HepG2 (cell line): Measurements from ENCODE around the gene HCFC1. TPM values are rescaled to one million over a fixed set of nuclear protein-coding genes. Genes with fewer than 3 reads are reported as not detected.

ENCODE experiments used
- ATAC-seq: fragments of 200-7000 bp; cut with Tn5 transposase; 3 replicates; pipeline ENCODE4 v1.9.1; 2020; ENCODE audit warnings: mild to moderate bottlenecking, moderate library complexity
- BruUV-seq: library from RNA; stranded (reverse); fragments of 400-500 nt; replicated peaks from 2 replicates; lab custom pipeline; 2021; lab: Mats Ljungman, UMichigan
- CTCF ChIA-PET: fragments of 300-600 bp; formaldehyde crosslinking; extraction: SDS; loops from one replicate; lab custom pipeline; 2021; ENCODE audit warnings: low total read pairs, inconsistent platforms, low intra/inter-chr PET ratio; lab: Yijun Ruan, JAX
- POLR2A ChIA-PET: fragments of 350-600 bp; sonication (Branson Sonifier 250); formaldehyde crosslinking; loops from one replicate; lab custom pipeline; 2020; ENCODE audit warnings: antibody characterized with exemption, inconsistent platforms; lab: Yijun Ruan, JAX
- DNase-seq: peaks from one replicate; pipeline ENCODE4 v3.0.0-alpha.2; 2015; ENCODE audit warnings: low spot score
- FAIRE-seq: peaks from 3 replicates; lab custom pipeline; 2011; peaks lifted over from hg19 to GRCh38; lab: Jason Lieb, UNC
- H2AFZ ChIP-seq: one replicate; pipeline ENCODE4 v1.6.1; 2011; ENCODE audit warnings: low read length, inconsistent platforms
- H3K27ac ChIP-seq: fragments of 300-600 bp; 3 replicates; pipeline ENCODE4 v1.8.0; 2011; ENCODE audit warnings: mixed run types, mild to moderate bottlenecking, mixed read lengths, low read length, inconsistent platforms; ENCODE audit not compliant: insufficient read depth; ENCODE audit errors: extremely low read length
- H3K27me3 ChIP-seq, 2 experiments: fragments of 200-600 bp in 1 of 2; 2 replicates in 1 of 2; 3 replicates in 1 of 2; pipeline versions ENCODE4 v1.6.0 to v1.8.0; 2011; ENCODE audit warnings: low read length in 2 of 2, mild to moderate bottlenecking in 2 of 2, moderate library complexity in 2 of 2, inconsistent platforms in 1 of 2; ENCODE audit not compliant: insufficient read depth in 2 of 2, control insufficient read depth in 1 of 2
- H3K36me3 ChIP-seq, 2 experiments: fragments of 200-600 bp in 1 of 2; replicated peaks in 1 of 2; 2 replicates in 1 of 2; 3 replicates in 1 of 2; pipeline versions ENCODE4 v1.5.1 to v1.8.0; 2011; ENCODE audit warnings: low read length in 2 of 2, inconsistent platforms in 1 of 2; ENCODE audit not compliant: insufficient read depth in 2 of 2, control insufficient read depth in 1 of 2
- H3K4me1 ChIP-seq: 2 replicates; pipeline ENCODE4 v1.5.1; 2012; ENCODE audit warnings: low read length, inconsistent platforms; ENCODE audit not compliant: insufficient read depth
- H3K4me2 ChIP-seq: 2 replicates; pipeline ENCODE4 v1.6.0; 2011; ENCODE audit warnings: low read depth, low read length, inconsistent platforms
- H3K4me3 ChIP-seq, 3 experiments: fragments of 200-600 bp in 1 of 3; sonication (generic), shearing (Covaris generic) in 1 of 3; replicated peaks in 1 of 3; 2 replicates each; pipeline ENCODE4 v1.5.1; 2011 to 2016; ENCODE audit warnings: low read length in 3 of 3, inconsistent platforms in 2 of 3, low read depth in 2 of 3, mild to moderate bottlenecking in 2 of 3, control low read depth in 1 of 3, mixed read lengths in 1 of 3; ENCODE audit not compliant: insufficient read depth in 1 of 3
- H3K79me2 ChIP-seq: one replicate; pipeline ENCODE4 v1.6.1; 2011; ENCODE audit warnings: low read length, inconsistent platforms; ENCODE audit not compliant: insufficient read depth
- H3K9ac ChIP-seq: 2 replicates; pipeline ENCODE4 v1.6.0; 2011; ENCODE audit warnings: mild to moderate bottlenecking, low read depth, low read length, inconsistent platforms; ENCODE audit not compliant: insufficient read depth
- H3K9me3 ChIP-seq: 2 replicates; pipeline ENCODE4 v1.5.1; 2012; ENCODE audit warnings: mild to moderate bottlenecking, low read length
- H4K20me1 ChIP-seq: 2 replicates; pipeline ENCODE4 v1.6.0; 2011; ENCODE audit warnings: inconsistent platforms, mild to moderate bottlenecking, low read length, moderate library complexity; ENCODE audit not compliant: insufficient read depth
- ARID2 ChIP-seq: sonication (generic); formaldehyde crosslinking; IDR thresholded peaks from 2 replicates; pipeline ENCODE4 v1.8.1; 2022; ENCODE audit warnings: mild to moderate bottlenecking, missing genetic modification reagents, borderline replicate concordance
- FOXK1 ChIP-seq: sonication (generic); formaldehyde crosslinking; IDR thresholded peaks from 2 replicates; pipeline ENCODE4 v1.4.0; 2020; ENCODE audit warnings: low read depth, missing genetic modification reagents, borderline replicate concordance
- HDAC1 ChIP-seq: sonication (generic); formaldehyde crosslinking; IDR thresholded peaks from 2 replicates; pipeline ENCODE4 v1.5.1; 2020; ENCODE audit warnings: mild to moderate bottlenecking, missing genetic modification reagents
- HNRNPK ChIP-seq: fragments of 200-400 bp; formaldehyde crosslinking; IDR thresholded peaks from 2 replicates; pipeline ENCODE4 v1.6.1; 2018; ENCODE audit warnings: low read length, low read depth, moderate library complexity, mild to moderate bottlenecking; ENCODE audit not compliant: poor library complexity, severe bottlenecking
- HOXA3 ChIP-seq: sonication (generic); formaldehyde crosslinking; IDR thresholded peaks from 2 replicates; pipeline ENCODE4 v1.5.0; 2020; ENCODE audit warnings: missing genetic modification reagents
- KLF12 ChIP-seq: sonication (generic); formaldehyde crosslinking; IDR thresholded peaks from 2 replicates; pipeline ENCODE4 v1.4.0; 2020; ENCODE audit warnings: missing genetic modification reagents, borderline replicate concordance
- MXD1 ChIP-seq: sonication (generic); formaldehyde crosslinking; IDR thresholded peaks from 2 replicates; pipeline ENCODE4 v1.4.0; 2020; ENCODE audit warnings: mild to moderate bottlenecking, missing genetic modification reagents
- NBN ChIP-seq: fragments of 450-650 bp; conservative IDR thresholded peaks from 2 replicates; pipeline ENCODE4 v1.6.1; 2017
- PAXIP1 ChIP-seq: sonication (generic); formaldehyde crosslinking; conservative IDR thresholded peaks from 2 replicates; pipeline ENCODE4 v1.4.0; 2020; ENCODE audit warnings: mild to moderate bottlenecking, missing genetic modification reagents, moderate library complexity
- SMAD9 ChIP-seq: sonication (generic); formaldehyde crosslinking; IDR thresholded peaks from 2 replicates; pipeline ENCODE4 v1.5.1; 2020; ENCODE audit warnings: mild to moderate bottlenecking, missing genetic modification reagents
- ZBED4 ChIP-seq: sonication (generic); formaldehyde crosslinking; IDR thresholded peaks from 2 replicates; pipeline ENCODE4 v1.4.0; 2020; ENCODE audit warnings: missing genetic modification reagents, borderline replicate concordance
- ZMAT5 ChIP-seq: sonication (generic); formaldehyde crosslinking; IDR thresholded peaks from 2 replicates; pipeline ENCODE4 v1.5.0; 2020; ENCODE audit warnings: mild to moderate bottlenecking, low read depth, missing genetic modification reagents, borderline replicate concordance
- ZMYM3 ChIP-seq: sonication (generic); formaldehyde crosslinking; IDR thresholded peaks from 2 replicates; pipeline ENCODE4 v1.5.1; 2020; ENCODE audit warnings: mild to moderate bottlenecking, missing genetic modification reagents
- ZNF766 ChIP-seq: sonication (generic); formaldehyde crosslinking; IDR thresholded peaks from 2 replicates; pipeline ENCODE4 v1.5.0; 2020; ENCODE audit warnings: missing genetic modification reagents, borderline replicate concordance
- ZNF772 ChIP-seq: sonication (generic); formaldehyde crosslinking; IDR thresholded peaks from 2 replicates; pipeline ENCODE4 v1.5.0; 2020; ENCODE audit warnings: mild to moderate bottlenecking, missing genetic modification reagents
- WGBS: methylation state at CpG from one replicate; pipeline ENCODE4 v1.1.6; 2017; ENCODE audit warnings: low lambda C conversion rate; 5-methylcytosine and 5-hydroxymethylcytosine counted together
- in situ Hi-C: cut with HindIII; loops from 2 replicates; pipeline ENCODE4 v1.10.0; 2017; ENCODE audit warnings: low pct_unique_long_range_greater_than_20kb; ENCODE audit not compliant: extremely low pct_ligation_motif_present
- intact Hi-C: fragments of 100-400 bp; cut with micrococcal nuclease; formaldehyde crosslinking; loops from one replicate; pipeline ENCODE4 v1.10.0; 2022; ENCODE audit not compliant: unreplicated experiment
- polyA plus RNA-seq, 8 experiments: library from polyadenylated mRNA; depleted of rRNA in 3 of 8; stranded (reverse) in 7 of 8; unstranded in 1 of 8; fragments of >200 nt; fragmentation: Illumina TruSeq in 4 of 8; extraction: Trizol in 4 of 8; gene quantifications; 2 replicates each; pipeline versions ENCODE4 v1.2.1 to v1.2.3, GENCODE V29; 2011 to 2016; ENCODE audit warnings: low read depth in 4 of 8, missing spikeins in 1 of 8, mixed read lengths in 1 of 8; ENCODE audit not compliant: insufficient read depth in 1 of 8
- total RNA-seq, 5 experiments: library from RNA; depleted of rRNA; stranded (reverse); fragments of >200 nt; fragmentation: Illumina TruSeq; extraction: Trizol; gene quantifications; 2 replicates each; pipeline ENCODE4 v1.2.3, GENCODE V29; 2016; ENCODE audit warnings: low read depth in 1 of 5

HCFC1 gene
- total and polyA plus RNA-seq, 2 of the 13 experiments (the other 11 are each of a cell fraction or from before 2014, with no cell fraction given): 5.8 to 17.8 TPM

GRCh38 chrX:153974003-153974725 is 2.5 kb upstream of the HCFC1 start:
- no peaks in the 10 kb centered on the region for H3K36me3 ChIP-seq
- peaks cover 30% of the 10 kb centered on the region for H3K4me1 ChIP-seq
- peak overlapping the region; percentile 49 for H3K9ac ChIP-seq
- FAIRE-seq: no peak
- ATAC-seq: no peak
- H4K20me1 ChIP-seq: peaks cover 6% of the 10 kb centered on the region
- no TSS peak for BruUV-seq
- intact Hi-C loops: no loop called here
- H3K79me2 ChIP-seq: peaks cover 25% of the 10 kb centered on the region
- H3K4me3 ChIP-seq: peak overlapping the region in 1 of 3 experiments; percentile 90; a peak in 2 of 6 replicates
- ChIA-PET POLR2A (interaction anchor here (0.7 to 6.3 kb wide), 5 partner anchors 11 to 64 kb away, joined by 3 to 54 read pairs (median 5); no protein-coding TSS in a partner anchor), CTCF (no interaction called here)
- DNase-seq: no peak
- in situ Hi-C loops: loop anchor here (5.0 kb wide), 1 partner anchor 38 kb away; no protein-coding TSS in a partner anchor
- no peaks in the 10 kb centered on the region for H3K9me3 ChIP-seq
- peak overlapping the region; percentile 95 for H3K27ac ChIP-seq
- H2AFZ ChIP-seq: no peak overlapping the region
- no peaks in the 10 kb centered on the region; a peak in 1 of 5 replicates for H3K27me3 ChIP-seq
- WGBS: 62% methylated on average over 7 of the region's 14 CpGs
- H3K4me2 ChIP-seq: peak overlapping the region; percentile 80
- TF ChIP-seq HOXA3 (CRISPR knock-in tag) (no peak), PAXIP1 (no peak), ZMAT5 (CRISPR knock-in tag) (no peak), NBN (no peak), MXD1 (no peak), ARID2 (no peak), HNRNPK (no peak), SMAD9 (CRISPR knock-in tag) (no peak), ZBED4 (CRISPR knock-in tag) (no peak), HDAC1 (CRISPR knock-in tag) (0 out of 2 replicates have a peak, but pooled peaks have one; percentile 14), ZNF772 (CRISPR knock-in tag) (no peak), ZMYM3 (CRISPR knock-in tag) (no peak), KLF12 (CRISPR knock-in tag) (no peak), FOXK1 (CRISPR knock-in tag) (no peak), ZNF766 (no peak)
